Measurements from ENCODE around the gene KIAA1671.

KIAA1671 gene

DNA sequence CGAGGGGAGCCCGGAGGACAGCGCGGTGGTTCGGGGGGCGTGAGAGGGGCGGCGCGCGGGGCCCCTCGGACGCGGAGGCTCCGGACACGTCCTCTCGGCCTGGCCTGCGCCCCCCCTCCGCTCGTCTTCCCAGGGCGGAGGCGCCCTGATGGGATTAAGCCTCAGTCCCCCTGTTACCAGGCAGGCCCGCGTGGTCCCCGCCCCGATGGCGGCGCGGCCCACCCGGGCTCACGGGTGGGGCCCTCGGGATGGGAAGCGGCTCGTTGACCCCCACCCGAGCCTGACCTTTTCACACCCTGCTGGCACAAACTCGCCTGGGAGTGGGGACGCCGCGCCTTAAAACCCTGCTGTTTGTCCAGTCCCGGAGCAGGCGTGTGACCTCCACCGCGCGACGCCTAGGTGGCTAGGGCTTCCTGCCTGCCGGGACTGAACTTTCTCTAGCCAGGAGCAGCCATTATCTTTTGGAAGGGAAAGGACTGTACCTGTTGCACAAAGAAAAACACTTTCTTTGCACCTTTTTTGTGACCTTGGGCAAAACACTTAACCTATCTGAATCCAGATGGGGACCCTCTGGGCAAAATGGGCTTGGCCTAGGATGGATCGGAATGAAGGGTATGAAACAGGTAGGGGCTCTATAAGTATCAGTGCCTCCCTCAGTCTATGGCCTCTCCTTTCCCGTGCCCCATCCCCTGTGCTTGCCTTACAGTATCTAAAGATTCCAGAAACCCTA is 1.0 kb downstream of the KIAA1671 start:
- FAIRE-seq = no peak

DNA sequence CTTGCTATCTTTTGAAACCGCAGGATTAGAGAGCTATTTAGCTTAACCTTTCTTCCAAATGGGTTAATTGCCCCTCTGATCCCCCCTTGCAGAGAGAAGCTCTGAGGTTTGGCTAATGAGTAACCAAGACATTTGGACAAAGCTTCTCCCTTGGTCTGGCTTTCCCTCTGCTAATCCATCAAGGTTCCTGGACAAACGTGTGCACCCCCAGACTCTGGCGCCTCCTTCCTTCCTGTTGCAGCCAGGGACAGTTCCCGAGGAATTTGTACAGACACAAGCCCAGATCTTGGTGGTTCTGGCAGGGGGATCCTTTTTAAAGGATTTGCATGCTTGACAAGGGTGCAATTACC is 1.6 kb downstream of the KIAA1671 start:
- FAIRE-seq = no peak

DNA sequence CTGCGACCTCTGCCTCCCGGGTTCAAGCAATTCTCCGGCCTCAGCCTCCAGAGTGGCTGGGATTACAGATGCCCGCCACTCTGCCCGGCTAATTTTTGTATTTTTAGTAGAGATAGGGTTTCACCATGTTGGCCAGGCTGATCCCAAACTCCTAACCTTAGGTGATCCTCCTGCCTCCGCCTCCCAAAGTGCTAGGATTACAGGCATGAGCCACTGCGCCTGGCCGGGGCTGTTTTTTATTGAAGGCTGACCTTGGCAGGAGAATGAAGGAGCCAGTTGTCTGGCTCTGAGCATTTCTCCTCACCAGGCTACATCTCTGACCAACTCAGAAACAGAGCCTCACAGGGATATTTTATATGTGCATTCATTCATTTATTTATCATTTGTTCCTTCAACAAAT is 2.3 kb downstream of the KIAA1671 start:
- FAIRE-seq = no peak

DNA sequence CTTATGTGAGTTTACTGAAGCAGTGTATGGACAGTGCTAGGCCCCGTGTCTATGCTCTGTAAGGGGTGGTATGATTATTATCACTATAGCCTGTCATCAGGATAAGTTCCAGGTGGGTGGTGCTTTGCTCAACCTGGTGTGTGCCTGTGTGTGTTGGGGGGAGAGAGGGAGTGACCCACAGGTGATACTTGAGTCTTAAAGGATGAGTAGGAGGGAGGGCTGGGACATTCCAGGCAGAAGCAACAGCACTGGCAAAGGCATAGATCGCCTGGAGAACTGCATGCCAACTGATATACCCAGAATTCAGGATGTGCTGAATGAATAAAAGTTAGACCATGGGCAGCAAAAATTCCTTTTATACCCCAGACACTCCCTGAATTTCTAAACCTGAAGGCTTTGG is 4.5 kb downstream of the KIAA1671 start:
- FAIRE-seq = no peak

DNA sequence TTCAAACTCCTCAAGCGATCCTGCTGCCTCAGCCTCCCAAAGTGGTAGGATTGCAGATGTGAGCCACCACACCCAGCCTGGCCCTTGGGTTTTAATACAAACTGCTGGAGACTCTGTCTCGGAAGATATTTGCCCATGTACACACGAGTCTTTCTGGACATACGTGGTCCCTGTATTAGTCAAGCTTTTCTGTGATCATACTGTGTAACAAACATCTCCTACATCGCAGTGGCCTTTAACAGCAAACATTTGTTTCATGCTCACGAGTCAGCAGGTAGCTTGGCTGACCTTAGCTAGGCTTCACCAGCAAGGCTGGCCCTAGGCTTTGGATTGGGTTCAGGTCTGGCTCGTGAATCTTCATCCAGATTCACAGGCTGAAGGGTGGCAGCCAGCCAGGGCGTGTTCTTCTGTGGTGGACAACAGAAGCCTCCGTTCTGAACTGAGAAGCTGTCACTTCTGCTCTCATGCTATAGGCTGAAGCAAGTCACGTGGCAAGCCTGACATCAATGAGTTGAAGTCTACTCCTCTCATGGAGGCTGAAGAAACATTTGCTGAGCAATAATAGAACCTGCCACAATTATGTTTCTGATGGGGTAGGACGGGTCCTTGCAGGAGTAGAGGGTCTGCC is 8.8 kb downstream of the KIAA1671 start:
- FAIRE-seq = no peak

DNA sequence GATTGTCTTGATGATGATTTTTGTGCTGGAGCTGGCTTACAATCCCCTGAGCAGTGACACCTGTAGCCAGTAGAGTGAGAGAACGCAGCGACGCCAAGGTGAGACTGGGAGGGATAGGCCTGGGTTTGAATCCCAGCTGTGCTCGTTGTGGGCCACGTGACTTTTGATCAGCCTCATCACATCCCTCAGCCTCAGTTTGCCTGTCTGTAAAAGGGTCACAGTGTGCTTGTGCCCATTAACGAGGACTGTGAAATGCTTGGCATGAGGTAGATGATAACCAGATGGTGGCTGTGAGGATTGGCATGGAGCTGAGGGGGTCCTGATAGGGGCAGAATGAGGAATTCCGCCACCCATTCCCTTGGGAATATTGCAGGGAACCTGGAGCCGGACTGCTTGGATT is 9.6 kb downstream of the KIAA1671 start:
- FAIRE-seq = no peak

DNA sequence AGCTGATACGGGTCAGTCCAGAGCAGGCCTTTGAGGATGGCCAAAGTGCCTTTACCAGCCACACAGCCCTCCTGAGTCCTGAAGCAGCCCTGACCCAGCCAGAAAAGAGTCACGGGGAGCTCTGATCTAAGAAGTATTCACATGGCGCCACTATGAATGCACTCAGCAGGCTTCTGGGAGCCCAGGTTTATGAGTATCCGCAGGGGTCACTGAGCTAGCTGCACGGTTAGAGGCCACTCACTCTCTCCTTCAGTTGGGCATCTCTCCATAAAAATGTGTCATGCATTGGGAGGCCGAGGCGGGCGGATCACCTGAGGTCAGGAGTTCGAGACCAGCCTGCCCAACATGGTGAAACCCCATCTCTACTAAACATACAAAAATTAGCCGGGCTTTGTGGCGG is 10.3 kb downstream of the KIAA1671 start:
- no peak for FAIRE-seq

DNA sequence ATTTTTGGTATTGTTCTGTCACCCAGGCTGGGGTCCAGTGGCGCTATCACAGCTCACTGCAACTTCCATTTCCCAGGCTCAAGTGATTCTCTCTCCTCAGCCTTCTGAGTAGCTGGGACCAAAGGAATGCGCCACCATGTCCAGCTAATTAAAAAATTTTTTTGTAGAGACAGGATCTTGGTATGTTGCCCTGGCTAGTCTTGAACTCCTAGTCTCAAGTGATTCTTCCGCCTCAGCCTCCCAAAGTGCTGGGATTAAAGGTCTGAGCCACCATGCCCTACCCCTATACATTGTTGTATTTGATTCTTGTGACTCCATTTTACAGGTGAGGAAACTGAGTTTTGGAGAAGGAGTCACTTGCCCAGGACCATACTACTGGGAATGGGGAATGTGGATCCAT is 11.9 kb downstream of the KIAA1671 start:
- no peak for FAIRE-seq

DNA sequence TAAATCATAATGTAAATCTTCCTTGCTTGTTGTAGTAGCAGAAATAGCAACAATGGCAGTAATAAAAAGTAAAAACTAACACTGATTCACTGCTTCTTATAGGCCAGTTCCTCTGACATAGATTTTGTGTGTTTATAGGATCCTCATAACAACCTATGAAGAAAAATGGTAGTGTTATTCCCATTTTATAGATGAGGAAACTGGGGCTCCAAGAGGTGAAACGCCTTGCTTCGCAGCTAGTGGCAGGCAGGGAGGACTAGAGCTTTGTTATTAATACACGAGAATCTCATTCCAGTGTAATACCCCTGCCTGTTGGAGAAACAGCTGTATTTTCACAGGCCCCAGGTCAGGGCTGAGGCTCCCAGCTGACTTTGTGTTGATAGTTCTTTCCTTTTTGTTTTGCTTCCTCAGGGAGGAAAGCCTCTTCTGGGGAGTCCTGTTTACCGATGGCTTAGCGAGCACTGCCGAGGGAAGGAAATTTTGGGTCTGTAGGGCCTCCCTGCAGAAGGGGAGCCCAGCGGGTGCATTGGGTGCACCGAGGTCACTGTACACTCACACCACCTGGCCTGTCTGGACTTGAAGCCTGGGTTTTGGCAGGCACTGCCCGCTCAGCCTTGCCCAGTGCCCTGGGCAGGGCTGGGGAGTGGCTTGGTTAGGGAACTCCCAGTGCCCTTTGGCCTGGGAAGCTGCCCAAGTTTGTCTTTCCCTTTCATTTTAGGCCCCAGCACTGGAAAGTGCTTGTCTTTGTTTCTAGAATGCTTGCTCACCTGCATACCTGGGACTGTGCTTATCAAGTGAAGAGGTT is 13.5 kb downstream of the KIAA1671 start:
- no peak for FAIRE-seq

DNA sequence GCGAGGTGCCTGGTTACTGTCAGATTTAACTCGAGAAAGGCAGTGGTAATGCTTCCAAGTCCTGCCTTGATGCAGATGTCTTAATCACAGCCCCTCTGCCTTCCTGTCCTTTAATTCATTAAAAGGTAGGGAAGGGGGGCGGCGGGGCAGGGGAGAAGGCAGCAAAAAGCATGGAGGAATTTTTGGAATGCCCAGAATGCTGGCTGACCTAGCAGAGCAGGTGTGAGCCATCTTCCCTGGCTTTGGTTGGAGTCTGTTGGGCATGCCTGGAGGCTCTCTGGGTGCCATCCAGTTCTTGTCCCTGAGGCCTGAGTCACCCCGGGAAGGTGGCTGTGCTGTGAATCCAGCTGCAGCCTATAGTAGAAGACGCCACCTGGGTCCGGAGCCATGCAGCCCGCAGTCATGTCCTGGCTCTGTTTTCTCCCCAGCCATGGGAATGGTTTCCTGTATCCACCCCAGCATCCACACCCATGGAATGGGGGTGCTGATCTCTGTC is 15.6 kb downstream of the KIAA1671 start:
- no peak for FAIRE-seq

DNA sequence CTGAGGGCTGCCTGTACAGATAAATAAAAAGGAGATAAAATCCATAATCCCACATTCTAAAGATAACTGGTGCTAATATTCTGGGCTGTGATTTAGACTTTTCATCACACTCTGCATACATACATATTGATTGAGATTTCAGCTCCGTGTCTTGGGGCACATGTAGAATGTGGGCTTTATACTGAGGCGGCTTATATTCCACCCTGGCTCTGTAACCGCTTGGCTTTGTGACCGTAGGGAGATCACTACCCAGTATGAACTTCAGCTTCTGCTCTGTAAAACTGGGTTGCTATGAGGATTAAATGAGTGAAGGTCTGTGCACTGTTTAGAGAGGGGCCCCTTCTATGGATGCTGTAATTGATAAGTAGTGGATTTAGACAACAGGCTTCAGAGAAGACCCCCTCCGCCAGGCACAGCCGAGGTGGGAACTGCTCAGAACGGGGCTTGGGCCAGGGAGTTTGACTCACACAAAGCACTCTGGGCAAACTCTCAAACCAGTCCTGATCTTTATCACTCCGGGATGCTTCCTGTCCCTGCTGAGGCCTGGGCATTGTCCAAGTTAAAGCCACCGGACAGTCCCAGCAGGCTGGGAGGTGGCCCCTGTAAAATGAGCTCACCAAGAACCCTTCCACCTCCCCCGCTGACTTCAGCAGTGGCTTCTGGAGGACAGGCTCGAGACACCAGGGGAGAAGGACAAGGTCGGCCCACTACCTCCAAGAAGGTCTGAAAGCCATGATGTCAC is 17.2 kb downstream of the KIAA1671 start:
- no peak for FAIRE-seq

DNA sequence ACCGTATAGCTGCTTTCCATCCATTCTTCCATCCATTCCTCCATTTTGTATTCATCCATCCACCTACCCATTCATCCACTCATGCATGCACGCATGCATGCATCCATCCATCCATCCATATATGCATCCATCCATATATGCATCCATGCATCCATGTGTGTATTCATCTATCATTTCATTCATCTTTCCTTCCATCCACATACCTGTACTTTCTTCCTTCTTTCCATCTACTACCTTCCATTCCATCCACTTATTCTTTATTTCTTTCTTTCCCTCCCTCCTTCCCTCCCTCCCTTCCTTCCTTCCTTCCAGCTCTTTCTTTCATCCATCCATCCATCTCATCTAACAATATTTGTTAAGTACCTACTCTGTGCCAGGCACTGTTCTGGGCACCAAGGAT is 19.9 kb downstream of the KIAA1671 start:
- no peak for FAIRE-seq

DNA sequence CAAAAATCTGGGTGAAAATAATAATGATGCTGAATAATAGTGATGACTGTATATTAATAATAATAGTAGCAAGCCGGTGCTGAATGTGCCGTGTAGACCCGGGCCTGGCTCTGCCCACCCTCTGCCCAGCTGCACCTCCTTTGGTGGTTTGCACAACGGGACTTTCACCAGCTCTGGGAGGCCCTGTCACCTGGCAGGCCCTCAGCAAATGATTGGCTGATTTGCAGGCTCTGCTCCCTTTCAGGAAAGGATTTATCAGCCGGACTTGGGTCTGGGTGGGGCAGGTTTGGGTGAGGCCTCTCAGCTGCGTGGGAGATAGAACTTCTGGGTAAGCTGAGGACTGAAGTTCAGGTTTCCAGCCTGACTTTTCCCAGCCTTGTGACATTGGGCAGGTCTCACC is 21.4 kb downstream of the KIAA1671 start:
- no peak for FAIRE-seq

DNA sequence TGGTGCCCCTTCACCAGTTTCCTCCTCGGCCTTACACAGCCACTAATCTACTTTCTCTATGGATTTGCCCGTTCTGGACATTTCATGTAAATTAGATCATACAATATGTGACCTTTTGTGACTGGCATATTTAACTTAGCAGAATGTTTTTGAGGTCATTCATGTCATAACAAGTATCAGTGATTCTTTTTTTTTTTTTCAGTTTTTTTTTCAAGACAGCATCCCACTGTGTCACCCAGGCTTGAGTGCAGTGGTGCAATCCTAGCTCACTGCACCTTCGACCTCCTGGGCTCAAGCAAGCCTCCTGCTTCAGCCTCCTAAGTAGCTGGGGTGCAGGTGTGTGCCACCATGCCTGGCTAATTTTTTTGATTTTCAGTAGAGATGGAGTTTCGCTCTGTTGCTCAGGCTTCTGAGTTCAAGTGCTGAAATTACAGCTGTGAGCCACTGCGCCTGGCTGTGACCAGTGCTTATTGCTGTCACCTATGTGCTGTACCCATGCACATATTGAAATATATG is 22.7 kb downstream of the KIAA1671 start:
- FAIRE-seq = no peak

DNA sequence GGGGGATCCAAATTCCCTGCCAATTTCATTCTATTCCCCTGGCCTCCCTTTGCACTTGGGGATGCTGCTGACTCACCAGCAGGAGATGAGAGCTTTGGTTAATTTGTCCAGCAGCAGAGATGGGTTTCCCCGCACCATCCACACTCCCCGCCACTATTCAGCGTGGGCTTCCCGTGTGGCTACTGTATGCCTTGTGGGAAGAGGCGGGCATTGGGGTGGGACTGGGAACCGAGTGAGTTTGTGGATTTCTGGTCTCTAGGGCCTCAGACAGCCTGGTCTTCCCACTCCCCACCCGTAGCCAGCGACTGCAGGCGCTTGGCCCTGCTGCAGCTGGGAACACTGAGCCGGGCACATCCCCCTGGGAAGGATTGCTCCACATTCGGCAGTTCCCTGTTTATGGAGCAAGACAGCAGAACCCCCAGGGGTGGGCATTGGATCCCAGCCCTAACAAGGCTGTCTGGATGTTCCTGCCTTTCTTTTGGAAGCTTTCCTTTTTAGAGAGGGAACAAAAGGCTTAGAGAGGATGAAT is 23.4 kb downstream of the KIAA1671 start:
- FAIRE-seq = no peak

DNA sequence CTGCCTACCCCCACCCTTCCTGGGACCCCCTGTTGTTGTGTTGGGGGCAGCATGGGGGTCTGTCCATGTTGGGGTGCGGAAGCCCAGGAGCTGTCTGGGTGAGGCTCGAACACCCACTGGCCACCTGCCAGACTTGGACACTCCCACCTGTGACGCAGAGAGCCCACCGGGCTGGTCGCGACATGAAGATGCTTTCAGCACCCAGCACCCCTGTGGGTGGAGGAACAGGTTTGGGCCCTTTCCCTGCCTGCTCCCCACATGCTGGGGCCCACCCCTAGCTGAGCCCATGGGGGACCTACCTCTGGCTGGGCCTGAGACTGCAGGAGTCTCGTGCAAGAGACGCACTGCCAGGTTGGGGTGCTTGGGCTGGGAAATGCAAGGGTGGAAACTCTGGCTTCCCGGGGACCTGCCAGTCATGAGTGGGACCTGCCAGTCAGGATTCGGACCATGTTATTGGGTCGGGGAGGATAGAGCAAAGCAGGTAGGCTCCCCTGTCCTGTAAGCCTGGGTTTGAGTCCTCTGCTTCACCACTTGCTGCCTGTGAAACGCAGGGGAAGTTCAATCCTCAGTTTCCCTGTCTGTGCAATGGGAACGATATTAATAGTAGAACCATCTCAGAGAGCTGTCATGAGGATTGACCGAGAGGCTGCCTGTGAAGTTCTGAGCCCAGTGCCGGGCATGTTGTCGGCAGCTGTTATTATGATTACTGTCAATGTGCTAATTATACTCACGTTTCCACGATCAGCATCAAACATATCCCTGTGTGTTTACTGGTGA is 24.1 kb downstream of the KIAA1671 start:
- no peak for FAIRE-seq

DNA sequence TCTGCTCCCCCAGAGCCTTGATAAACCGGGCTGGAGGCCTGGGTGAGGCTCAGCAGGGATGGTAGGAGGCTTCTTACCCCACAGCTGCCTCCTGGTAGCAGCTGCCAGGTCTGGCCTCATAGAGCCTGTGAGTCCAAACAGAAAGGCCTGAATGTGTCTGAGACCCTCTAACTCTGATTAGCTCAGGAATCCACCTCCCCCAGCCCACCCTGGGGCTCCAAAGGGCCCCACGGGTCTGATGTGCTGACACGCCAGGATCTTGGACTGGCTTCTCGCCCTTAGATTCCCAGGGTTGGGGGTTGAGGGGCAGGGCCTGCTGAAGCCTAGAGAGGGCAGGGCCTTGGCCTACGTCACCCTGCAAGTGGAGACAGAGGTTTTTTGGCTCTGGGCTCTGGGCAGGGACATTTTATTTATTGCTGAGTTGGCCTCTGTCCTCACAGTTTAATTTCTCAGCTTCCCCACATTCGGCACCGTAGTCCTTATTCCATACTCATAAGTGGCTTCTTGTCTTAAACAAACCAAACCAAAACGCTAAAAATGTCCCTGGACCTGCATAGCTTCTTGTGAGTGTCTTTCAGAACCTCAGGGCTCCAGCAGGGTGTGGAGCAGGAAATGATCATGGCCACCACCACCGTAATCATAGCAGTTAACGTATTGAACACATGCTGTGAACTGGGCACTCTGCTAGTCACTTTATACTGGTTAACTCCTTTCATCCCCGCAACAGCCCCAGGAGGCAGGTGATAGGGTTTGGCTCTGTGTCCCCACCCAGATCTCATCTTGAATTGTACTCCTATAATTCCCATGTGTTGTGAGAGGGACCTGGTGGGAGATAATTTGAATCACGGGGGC is 25.1 kb downstream of the KIAA1671 start:
- FAIRE-seq = no peak

DNA sequence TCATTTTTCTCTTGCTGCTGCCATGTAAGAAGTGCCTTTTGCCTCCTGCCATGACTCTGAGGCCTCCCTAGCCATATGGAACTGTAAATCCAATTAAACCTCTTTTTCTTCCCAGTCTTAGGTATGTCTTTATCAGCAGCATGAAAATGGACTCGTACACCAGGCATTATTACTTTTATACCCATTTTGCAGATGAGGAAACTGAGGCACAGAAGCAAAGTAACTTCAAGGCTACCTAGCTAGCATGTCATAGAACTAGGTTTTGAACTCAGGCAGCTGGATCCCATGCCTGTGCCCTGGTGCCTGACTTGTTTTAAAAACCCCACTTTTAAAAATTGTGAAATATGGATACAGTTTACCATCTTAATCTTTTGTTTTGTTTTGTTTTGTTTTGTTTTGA is 25.8 kb downstream of the KIAA1671 start:
- FAIRE-seq = no peak

DNA sequence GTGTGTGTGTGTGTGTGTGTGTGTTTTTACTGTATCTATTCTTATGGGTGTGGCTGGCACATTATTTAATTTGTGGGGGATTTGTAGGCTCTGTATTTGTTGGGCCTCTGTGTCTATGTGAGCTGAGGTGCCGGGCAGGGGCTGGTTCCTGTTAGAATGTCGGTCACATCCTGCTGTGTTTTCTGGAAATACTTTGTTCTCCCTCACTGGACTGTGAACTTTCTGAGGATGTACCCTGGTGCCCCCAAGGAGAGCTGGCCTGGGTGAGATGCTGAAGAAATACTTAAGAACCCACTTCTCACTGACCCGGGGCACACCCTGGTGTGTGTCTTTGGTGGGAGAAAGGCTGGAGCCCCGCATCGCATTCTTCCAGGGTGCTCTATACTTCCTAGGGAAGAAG is 28.6 kb downstream of the KIAA1671 start:
- FAIRE-seq = no peak

DNA sequence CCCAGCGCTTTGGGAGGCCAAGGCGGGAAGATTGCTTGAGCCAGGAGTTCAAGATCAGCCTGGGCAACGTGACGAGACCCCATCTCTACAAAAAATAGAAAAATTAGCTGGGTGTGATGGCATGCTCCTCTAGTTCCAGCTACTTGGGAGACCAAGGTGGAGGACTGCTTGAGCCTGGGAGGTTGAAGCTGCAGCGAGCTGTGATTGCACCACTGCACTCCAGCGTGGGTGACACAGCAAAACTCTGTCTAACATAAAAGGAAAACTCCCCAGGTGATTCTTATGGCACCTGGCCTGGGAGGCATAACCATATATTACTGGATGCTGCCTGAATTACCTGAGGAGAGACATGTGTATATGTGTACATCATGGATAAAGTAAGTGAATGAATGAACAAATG is 29.1 kb downstream of the KIAA1671 start:
- FAIRE-seq = no peak
